Measurements from ENCODE around the gene GSAP. TPM values are rescaled to one million over a fixed set of nuclear protein-coding genes. Genes with fewer than 3 reads are reported as not detected.
A peak's percentile ranks its signal among the peaks of the same experiment; 100 is the strongest.
"Not testable (repeated sequence)": the region's sequence is repeated elsewhere in the genome, so short reads cannot be mapped to it uniquely, and the experiment has no call there.

The GSAP gene
- total and polyA plus RNA-seq, 9 donors: 4.0 to 19.4 (median 11.2) TPM

DNA sequence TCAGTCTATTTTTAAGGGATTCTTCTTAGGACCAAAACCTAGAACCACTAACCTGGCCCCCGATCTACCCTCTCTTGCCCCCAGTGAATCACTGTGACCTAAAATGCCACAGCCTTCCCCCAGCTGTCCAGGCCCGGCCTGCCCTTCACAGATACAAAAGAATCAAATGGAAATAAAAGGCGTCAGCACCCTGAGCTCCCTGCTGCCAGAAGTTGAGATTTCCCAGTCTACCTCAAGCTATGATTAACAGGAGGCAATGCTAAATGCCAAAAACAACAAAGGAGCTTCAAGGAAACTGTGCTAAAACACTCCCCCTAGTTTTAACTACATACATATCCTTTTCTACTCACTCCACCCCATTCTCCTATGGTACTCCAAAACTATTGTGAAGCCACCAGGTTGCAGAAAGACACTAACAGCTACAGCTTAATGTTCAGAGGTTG lies 67.8 kb downstream of the GSAP start:
- peak in 4 of 5 donors; percentile 25 to 54 (median 44) for DNase-seq
- H3K36me3 ChIP-seq: no peaks in the 10 kb centered on the region
- no peaks in the 10 kb centered on the region for H3K9me3 ChIP-seq
- H3K27me3 ChIP-seq: no peaks in the 10 kb centered on the region
- H3K4me3 ChIP-seq: no peak overlapping the region
- peak overlapping the region in 1 of 2 donors; percentile 27 for H3K27ac ChIP-seq
- TF ChIP-seq POLR2A (IDR thresholded peaks at IDR 0.05): no peak
- H3K4me1 ChIP-seq (ENCODE audit: insufficient read depth): peaks cover 2% of the 10 kb centered on the region
- 12 to 14% (median 12%) methylated on average over 3 of the region's 3 CpGs for WGBS, 3 donors
- intact Hi-C loops (cut with DNase I): no loop called here

DNA sequence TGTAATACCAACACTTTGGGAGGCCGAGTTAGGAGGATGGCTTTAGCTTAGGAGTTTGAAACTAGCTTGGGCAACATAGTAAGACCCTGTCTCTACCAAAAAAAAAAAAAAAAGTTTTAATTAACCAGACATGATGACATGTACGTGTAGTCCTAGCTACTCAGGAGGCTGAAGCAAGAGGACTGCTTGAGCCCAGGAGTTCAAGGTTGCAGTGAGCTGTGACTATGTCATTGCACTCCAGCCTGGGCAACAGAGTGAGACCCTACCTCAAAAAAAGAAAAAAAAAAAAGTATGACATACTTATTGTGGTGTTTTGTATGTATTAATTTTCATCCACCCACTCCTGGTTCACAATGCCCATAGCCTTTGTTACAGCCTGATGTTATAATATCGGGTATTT lies 69.7 kb downstream of the GSAP start:
- H3K4me3 ChIP-seq: no peak overlapping the region
- no peak for DNase-seq
- no peak for TF ChIP-seq EP300 (IDR thresholded peaks at IDR 0.05)
- no peak for TF ChIP-seq POLR2A (IDR thresholded peaks at IDR 0.05)
- TF ChIP-seq, protein P1, sequence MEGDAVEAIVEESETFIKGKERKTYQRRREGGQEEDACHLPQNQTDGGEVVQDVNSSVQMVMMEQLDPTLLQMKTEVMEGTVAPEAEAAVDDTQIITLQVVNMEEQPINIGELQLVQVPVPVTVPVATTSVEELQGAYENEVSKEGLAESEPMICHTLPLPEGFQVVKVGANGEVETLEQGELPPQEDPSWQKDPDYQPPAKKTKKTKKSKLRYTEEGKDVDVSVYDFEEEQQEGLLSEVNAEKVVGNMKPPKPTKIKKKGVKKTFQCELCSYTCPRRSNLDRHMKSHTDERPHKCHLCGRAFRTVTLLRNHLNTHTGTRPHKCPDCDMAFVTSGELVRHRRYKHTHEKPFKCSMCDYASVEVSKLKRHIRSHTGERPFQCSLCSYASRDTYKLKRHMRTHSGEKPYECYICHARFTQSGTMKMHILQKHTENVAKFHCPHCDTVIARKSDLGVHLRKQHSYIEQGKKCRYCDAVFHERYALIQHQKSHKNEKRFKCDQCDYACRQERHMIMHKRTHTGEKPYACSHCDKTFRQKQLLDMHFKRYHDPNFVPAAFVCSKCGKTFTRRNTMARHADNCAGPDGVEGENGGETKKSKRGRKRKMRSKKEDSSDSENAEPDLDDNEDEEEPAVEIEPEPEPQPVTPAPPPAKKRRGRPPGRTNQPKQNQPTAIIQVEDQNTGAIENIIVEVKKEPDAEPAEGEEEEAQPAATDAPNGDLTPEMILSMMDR (IDR thresholded peaks at IDR 0.05): no peak
- no peaks in the 10 kb centered on the region for H3K36me3 ChIP-seq
- peaks cover 2% of the 10 kb centered on the region for H3K4me1 ChIP-seq (ENCODE audit: insufficient read depth)
- H3K27me3 ChIP-seq: no peaks in the 10 kb centered on the region
- intact Hi-C loops (cut with DNase I): no loop called here
- H3K27ac ChIP-seq: no peak overlapping the region
- H3K9me3 ChIP-seq: no peaks in the 10 kb centered on the region
- WGBS, 3 donors: 92 to 97% (median 93%) methylated on average over 3 of the region's 3 CpGs

DNA sequence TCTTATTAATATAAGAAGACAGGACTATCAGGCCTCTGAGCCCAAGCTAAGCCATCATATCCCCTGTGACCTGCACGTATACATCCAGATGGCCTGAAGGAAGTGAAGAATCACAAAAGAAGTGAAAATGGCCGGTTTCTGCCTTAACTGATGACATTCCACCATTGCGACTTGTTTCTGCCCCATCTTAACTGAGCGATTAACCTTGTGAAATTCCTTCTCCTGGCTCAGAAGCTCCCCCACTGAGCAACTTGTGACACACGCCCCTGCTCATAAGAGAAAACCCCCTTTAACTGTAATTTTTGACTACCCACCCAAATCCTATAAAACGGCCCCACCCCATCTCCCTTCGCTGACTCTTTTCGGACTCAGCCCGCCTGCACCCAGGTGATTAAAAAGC lies 70.7 kb downstream of the GSAP start:
- H3K4me1 ChIP-seq (ENCODE audit: insufficient read depth); H3K9me3 ChIP-seq; H3K27me3 ChIP-seq; H3K36me3 ChIP-seq; H3K4me3 ChIP-seq; intact Hi-C loops (cut with DNase I); H3K27ac ChIP-seq; DNase-seq: not testable (repeated sequence)
- 93 to 96% (median 96%) methylated on average over 9 of the region's 9 CpGs for WGBS, 3 donors

DNA sequence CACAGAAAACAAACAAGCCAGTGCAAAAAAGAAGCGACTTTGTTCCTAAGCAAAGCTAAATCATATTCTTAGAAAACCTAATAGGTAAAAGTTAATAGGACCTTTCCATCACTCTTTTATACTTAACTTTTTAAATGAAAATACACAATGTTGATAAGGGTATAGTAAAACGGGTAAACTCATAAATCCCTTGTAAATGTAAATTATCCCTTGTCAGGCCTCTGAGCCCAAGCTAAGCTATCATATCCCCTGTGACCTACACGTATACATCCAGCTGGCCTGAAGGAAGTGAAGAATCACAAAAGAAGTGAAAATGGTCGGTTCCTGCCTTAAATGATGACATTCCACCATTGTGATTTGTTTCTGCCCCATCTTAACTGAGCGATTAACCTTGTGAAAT lies 76.4 kb downstream of the GSAP start:
- 66 to 75% (median 66%) methylated on average over 5 of the region's 5 CpGs for WGBS, 3 donors
- no peak for DNase-seq
- no peaks in the 10 kb centered on the region for H3K27me3 ChIP-seq
- TF ChIP-seq, protein P1 (IDR thresholded peaks at IDR 0.05): no peak
- no peak for TF ChIP-seq EP300 (IDR thresholded peaks at IDR 0.05)
- TF ChIP-seq POLR2A (IDR thresholded peaks at IDR 0.05): no peak
- no peak overlapping the region for H3K27ac ChIP-seq
- peaks cover 2% of the 10 kb centered on the region for H3K4me1 ChIP-seq (ENCODE audit: insufficient read depth)
- intact Hi-C loops (cut with DNase I): no loop called here
- H3K9me3 ChIP-seq: no peaks in the 10 kb centered on the region
- no peaks in the 10 kb centered on the region for H3K36me3 ChIP-seq
- H3K4me3 ChIP-seq: no peak overlapping the region

DNA sequence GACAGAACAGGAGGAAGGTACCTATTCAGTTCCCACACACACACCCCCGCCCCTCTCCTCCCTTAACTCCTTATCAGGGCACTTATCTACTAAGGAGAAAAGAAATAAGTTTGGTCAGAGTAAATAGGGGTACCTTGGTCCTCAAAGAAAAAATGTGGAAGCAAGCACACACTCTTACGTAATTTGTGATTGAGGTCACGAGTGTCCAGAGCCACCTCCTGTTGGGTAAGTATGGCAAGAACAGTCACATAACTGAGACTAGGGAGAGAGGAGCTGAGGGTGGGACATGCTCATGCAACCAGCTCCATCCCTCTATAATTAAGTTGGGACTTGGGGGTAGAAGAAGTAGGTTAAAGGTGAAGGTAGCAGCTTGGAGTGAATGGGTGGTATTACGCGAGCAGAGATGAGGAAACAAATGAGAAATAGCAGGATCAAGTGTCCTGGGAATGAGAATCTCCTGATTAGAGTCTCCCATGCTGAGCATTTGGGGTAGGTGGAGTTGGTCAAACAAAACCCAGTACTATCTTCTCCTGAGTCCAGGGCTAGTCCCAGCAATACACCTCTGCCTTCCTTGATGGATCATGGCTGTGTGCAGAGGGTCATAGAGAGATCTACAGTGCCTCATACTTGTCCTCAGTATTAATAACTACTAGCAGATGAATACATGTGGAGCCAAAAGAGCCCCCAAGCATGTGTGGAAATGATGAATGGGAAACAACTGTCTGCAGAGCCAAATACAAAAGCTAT lies 77.1 kb downstream of the GSAP start:
- Histone ChIP-seq H3K4me3 (no peak overlapping the region), H3K27ac (no peak overlapping the region), H3K9me3 (no peaks in the 10 kb centered on the region), H3K4me1 (ENCODE audit: insufficient read depth) (peaks cover 2% of the 10 kb centered on the region), H3K36me3 (no peaks in the 10 kb centered on the region), H3K27me3 (no peaks in the 10 kb centered on the region)
- WGBS, 3 donors: 78 to 96% (median 94%) methylated on average over 5 of the region's 5 CpGs
- intact Hi-C loops (cut with DNase I): no loop called here
- no peak for TF ChIP-seq EP300 (IDR thresholded peaks at IDR 0.05)
- TF ChIP-seq, protein P1 (IDR thresholded peaks at IDR 0.05): no peak
- no peak for TF ChIP-seq POLR2A (IDR thresholded peaks at IDR 0.05)
- no peak for DNase-seq

All from ovary (tissue), 9 donors.